PC-3 (cell line): ENCODE measurements around the gene GALNT18.

Experiments used
- EZH2 ChIP-seq: fragments of 300-600 bp; sonication (generic); IDR thresholded peaks from one replicate; pipeline ENCODE4 v1.6.1; 2017; ENCODE audit warnings: antibody characterized with exemption, mild to moderate bottlenecking, low read length; ENCODE audit not compliant: unreplicated experiment
- EZH2phosphoT487 ChIP-seq: fragments of 300-600 bp; sonication (generic); IDR thresholded peaks from 2 replicates; pipeline ENCODE4 v1.6.1; 2018; ENCODE audit warnings: mild to moderate bottlenecking, antibody characterized with exemption, low read length, borderline replicate concordance
- TF ChIP-seq, protein P1 (sequence below): fragments of 300-600 bp; sonication (generic); conservative IDR thresholded peaks from 2 replicates; pipeline ENCODE4 v1.5.1; 2017; ENCODE audit warnings: antibody characterized with exemption, low read depth, mild to moderate bottlenecking, low read length

DNA sequence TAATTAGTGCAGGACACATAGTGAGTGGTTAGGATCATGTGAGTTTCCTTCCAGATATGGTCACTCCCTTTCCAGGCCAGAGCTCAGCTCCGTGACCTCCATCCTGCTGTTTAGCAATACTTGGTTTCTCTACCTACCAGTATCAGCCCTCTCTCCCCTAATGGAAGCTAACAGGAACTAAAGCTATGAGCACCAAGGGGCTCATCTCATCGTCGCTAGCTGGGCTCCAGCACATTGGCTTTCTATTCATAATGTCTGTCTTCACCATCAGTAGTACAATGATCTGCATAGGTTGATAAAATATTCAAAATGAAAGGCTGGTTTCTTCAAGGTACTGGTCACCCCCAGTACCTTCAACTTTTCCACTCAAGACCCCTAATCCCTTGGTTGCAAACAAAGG lies 2.4 kb upstream of the GALNT18 start:
- TF ChIP-seq, protein P1, sequence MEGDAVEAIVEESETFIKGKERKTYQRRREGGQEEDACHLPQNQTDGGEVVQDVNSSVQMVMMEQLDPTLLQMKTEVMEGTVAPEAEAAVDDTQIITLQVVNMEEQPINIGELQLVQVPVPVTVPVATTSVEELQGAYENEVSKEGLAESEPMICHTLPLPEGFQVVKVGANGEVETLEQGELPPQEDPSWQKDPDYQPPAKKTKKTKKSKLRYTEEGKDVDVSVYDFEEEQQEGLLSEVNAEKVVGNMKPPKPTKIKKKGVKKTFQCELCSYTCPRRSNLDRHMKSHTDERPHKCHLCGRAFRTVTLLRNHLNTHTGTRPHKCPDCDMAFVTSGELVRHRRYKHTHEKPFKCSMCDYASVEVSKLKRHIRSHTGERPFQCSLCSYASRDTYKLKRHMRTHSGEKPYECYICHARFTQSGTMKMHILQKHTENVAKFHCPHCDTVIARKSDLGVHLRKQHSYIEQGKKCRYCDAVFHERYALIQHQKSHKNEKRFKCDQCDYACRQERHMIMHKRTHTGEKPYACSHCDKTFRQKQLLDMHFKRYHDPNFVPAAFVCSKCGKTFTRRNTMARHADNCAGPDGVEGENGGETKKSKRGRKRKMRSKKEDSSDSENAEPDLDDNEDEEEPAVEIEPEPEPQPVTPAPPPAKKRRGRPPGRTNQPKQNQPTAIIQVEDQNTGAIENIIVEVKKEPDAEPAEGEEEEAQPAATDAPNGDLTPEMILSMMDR = no peak
- TF ChIP-seq EZH2phosphoT487 (no peak), EZH2 (no peak)
